GM10266 (cell line): ENCODE measurements around the gene DNAH1.

ENCODE experiments used
- DNase-seq: peaks from one replicate; pipeline ENCODE4 v3.0.0; 2012; ENCODE audit errors: extremely low spot score
- CTCF ChIP-seq: IDR thresholded peaks from 2 replicates; pipeline ENCODE4 v1.5.1; 2012; ENCODE audit warnings: mild to moderate bottlenecking, low read depth; ENCODE audit not compliant: control insufficient read depth, insufficient read depth; ENCODE audit errors: missing control alignments

The DNAH1 gene

DNA sequence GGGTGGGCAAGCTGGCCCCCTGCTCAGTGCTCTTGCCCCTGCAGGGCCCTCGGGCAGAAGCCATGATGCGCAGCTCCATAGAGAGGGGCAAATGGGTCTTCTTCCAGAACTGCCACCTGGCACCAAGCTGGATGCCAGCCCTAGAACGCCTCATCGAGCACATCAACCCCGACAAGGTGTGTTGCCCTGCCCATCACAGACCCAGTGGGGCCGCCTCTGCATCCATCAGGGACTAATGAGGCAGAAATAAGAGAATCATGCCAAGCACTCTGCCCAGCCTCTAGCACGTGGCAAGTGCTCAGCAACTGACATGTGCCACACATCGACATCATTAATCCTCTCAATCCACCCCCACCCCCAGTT is 79.4 kb downstream of the DNAH1 start:
- no peak for TF ChIP-seq CTCF

GRCh38 chr3:52396011-52396906 is 80.1 kb downstream of the DNAH1 start:
- no peak for TF ChIP-seq CTCF

More for the DNA sequence above, 79.4 kb downstream of the DNAH1 start:
- DNase-seq = no peak

DNA sequence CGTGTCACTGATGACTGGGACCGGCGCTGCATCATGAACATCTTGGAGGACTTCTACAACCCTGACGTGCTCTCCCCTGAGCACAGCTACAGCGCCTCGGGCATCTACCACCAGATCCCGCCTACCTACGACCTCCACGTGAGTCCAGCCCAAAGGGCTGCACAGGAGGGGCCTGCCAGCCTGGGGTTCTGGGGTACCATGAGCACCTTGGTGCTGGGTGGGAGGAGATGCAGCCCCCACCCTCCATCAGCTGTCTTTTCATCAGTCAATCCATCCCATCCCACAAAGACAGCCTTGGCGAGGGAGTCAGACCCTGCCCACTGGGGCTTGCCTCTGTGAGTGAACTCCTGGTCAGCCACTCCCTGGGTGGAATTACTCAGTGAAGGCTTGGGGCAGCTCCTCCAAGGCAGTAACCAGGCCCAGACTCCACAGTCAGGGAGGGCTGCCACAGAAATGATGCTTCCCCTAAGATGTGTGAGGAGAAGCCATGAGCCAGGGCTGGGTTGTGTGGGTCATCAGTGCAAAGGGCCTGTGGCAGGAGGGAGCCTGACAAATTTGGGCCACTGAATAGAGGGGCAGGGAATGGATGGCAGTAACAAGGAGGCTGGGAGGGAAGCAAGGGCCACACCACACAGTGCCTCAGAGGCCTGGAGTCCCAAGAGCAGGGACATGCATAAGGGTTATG is 80.9 kb downstream of the DNAH1 start:
- no peak for DNase-seq
- TF ChIP-seq CTCF = no peak

More at GRCh38 chr3:52396011-52396906, 80.1 kb downstream of the DNAH1 start:
- DNase-seq = no peak

GRCh38 chr3:52397676-52398399 is 81.7 kb downstream of the DNAH1 start:
- no peak for TF ChIP-seq CTCF

GRCh38 chr3:52398670-52399081 is 82.6 kb downstream of the DNAH1 start:
- no peak for TF ChIP-seq CTCF
- DNase-seq = no peak

More at GRCh38 chr3:52397676-52398399, 81.7 kb downstream of the DNAH1 start:
- no peak for DNase-seq

DNA sequence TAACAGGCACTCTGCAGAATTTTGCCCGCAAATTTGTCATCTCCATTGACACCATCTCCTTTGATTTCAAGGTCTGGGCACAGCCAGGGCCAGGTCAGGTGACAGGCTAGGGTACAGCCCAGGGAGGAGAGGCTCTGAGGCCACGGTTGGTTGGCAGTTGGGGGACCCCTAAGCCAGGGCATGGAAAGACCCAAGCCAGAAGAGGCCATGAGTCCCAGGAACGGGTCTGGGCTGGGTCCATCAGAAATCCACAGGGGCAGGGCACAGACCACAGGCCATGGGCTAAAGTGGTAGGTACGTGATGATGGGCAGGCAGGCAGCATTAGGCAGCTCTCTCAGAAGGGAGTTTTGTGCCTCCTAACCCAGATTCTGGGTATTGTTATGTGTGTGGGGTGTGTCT is 83.0 kb downstream of the DNAH1 start:
- no peak for TF ChIP-seq CTCF
- no peak for DNase-seq
